GM10266 (cell line): ENCODE results near the gene NELL2.

ENCODE experiments used
- DNase-seq: peaks from one replicate; pipeline ENCODE4 v3.0.0; 2012; ENCODE audit errors: extremely low spot score
- CTCF ChIP-seq: IDR thresholded peaks from 2 replicates; pipeline ENCODE4 v1.5.1; 2012; ENCODE audit warnings: mild to moderate bottlenecking, low read depth; ENCODE audit not compliant: control insufficient read depth, insufficient read depth; ENCODE audit errors: missing control alignments

Gene NELL2

GRCh38 chr12:44525806-44526654, 350.1 kb downstream of the NELL2 start:
- TF ChIP-seq CTCF = no peak
- DNase-seq = no peak

GRCh38 chr12:44523828-44524227, 352.3 kb downstream of the NELL2 start:
- no peak for DNase-seq
- no peak for TF ChIP-seq CTCF

- TF ChIP-seq CTCF = no peak
- no peak for DNase-seq
These were observed 354.4 kb downstream of the NELL2 start for GRCh38 chr12:44521702-44522101.

- no peak for TF ChIP-seq CTCF
- no peak for DNase-seq
These were observed 356.2 kb downstream of the NELL2 start for GRCh38 chr12:44519931-44520330.

- TF ChIP-seq CTCF = no peak
- peak; percentile 37 for DNase-seq
These were observed 364.8 kb downstream of the NELL2 start for GRCh38 chr12:44511289-44511688.

- DNase-seq = peak; percentile 8
- TF ChIP-seq CTCF = peak; percentile 10
These were observed 365.6 kb downstream of the NELL2 start for GRCh38 chr12:44510510-44510909.

- TF ChIP-seq CTCF = no peak
- DNase-seq = no peak
These were observed 366.0 kb downstream of the NELL2 start for GRCh38 chr12:44510076-44510475.
